ENCODE data around the gene CSMD2. TPM values are rescaled to one million over a fixed set of nuclear protein-coding genes. Genes with fewer than 3 reads are reported as not detected.

CSMD2 gene
- total and polyA plus RNA-seq, 7 donors, result under 0.01 to 0.83 (median 0.16) TPM

DNA sequence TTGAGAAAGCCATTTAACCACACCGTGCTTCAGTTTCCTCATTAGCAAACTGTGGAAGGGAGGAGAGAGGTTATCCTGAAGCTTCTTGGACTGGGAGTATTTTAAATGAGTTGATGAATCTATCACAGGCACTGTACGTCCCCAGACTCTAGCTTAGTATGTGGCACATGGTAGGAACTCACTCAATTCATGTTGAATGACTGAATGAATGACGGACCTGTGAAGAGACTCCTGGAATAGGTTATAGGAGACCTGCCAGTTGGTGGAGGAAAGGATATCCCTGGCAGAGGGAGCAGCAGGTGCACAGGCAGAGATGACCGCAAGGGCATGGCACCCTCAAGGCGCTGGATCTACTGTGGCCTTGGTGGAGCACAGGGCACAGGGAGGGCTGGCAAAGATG, 182.6 kb downstream of the CSMD2 start:
- peaks cover 0 to 24% (median 18%) of the 10 kb centered on the region in 4 donors for H3K4me1 ChIP-seq
- intact Hi-C loops (cut with DNase I), result no loop called here
- no peak overlapping the region for H3K4me3 ChIP-seq
- no peaks in the 10 kb centered on the region for H3K36me3 ChIP-seq
- 81 to 84% methylated on average over 5 of the region's 5 CpGs for WGBS, 2 donors
- no peaks in the 10 kb centered on the region for H3K27me3 ChIP-seq
- DNase-seq, result no peak
- H3K27ac ChIP-seq, result no peak overlapping the region
- no peak for TF ChIP-seq POLR2AphosphoS5 (IDR thresholded peaks at IDR 0.05)
- no peak for TF ChIP-seq EP300 (IDR thresholded peaks at IDR 0.05)
- TF ChIP-seq POLR2A (IDR thresholded peaks at IDR 0.05), result no peak
- TF ChIP-seq, protein P1, sequence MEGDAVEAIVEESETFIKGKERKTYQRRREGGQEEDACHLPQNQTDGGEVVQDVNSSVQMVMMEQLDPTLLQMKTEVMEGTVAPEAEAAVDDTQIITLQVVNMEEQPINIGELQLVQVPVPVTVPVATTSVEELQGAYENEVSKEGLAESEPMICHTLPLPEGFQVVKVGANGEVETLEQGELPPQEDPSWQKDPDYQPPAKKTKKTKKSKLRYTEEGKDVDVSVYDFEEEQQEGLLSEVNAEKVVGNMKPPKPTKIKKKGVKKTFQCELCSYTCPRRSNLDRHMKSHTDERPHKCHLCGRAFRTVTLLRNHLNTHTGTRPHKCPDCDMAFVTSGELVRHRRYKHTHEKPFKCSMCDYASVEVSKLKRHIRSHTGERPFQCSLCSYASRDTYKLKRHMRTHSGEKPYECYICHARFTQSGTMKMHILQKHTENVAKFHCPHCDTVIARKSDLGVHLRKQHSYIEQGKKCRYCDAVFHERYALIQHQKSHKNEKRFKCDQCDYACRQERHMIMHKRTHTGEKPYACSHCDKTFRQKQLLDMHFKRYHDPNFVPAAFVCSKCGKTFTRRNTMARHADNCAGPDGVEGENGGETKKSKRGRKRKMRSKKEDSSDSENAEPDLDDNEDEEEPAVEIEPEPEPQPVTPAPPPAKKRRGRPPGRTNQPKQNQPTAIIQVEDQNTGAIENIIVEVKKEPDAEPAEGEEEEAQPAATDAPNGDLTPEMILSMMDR (IDR thresholded peaks at IDR 0.05), result no peak
- no peaks in the 10 kb centered on the region for H3K9me3 ChIP-seq

DNA sequence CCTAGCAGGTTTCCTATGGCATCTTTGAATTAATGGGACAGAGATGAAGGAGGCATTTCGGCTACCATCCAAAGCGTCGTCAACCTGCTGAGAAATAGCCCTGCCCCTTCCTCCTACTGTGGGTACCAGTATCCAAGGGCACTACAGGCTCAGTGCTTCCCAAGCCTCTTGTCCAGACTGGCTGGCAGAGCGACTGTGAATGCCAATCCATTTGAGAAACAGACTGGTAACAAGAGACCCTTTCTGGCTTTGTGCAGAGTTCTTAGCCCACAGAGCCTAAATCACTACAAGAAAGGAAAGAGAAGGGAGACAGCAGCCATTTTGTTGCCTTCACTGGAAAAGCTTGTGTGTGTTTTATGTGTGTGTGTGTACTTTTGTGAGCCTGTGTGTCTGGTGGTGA, 185.7 kb downstream of the CSMD2 start:
- H3K27me3 ChIP-seq, result no peaks in the 10 kb centered on the region
- peak; percentile 22 for DNase-seq
- H3K9me3 ChIP-seq, result no peaks in the 10 kb centered on the region
- no peak overlapping the region for H3K4me3 ChIP-seq
- 83 to 88% methylated on average over 4 of the region's 4 CpGs for WGBS, 2 donors
- intact Hi-C loops (cut with DNase I), result no loop called here
- peaks cover 0 to 9% (median 7%) of the 10 kb centered on the region in 4 donors for H3K4me1 ChIP-seq
- TF ChIP-seq, protein P1 (IDR thresholded peaks at IDR 0.05), result no peak
- TF ChIP-seq EP300 (IDR thresholded peaks at IDR 0.05) (no peak), POLR2A (IDR thresholded peaks at IDR 0.05) (no peak), POLR2AphosphoS5 (IDR thresholded peaks at IDR 0.05) (no peak)
- no peak overlapping the region for H3K27ac ChIP-seq
- no peaks in the 10 kb centered on the region for H3K36me3 ChIP-seq

DNA sequence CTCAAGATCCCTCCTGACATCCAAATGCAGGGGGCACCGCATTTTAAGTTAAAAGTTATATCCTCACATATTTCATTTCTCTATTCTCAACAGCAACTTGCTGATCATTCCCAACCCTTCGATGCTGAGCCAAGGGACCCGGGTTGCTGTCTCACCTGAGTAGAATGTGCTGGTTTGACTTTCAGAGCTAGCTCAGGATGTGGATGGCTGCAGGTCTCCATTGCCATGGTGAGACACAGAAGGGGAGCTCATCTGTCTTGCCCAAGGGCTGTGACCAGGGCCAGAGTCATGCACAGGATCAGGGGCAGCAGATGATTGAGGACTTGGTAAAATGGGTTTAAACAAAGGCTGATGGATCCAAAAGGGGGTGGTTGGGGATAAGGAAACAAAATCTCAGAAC, 189.1 kb downstream of the CSMD2 start:
- intact Hi-C loops (cut with DNase I), result no loop called here
- Histone ChIP-seq H3K4me1 (peaks cover 0 to 42% (median 39%) of the 10 kb centered on the region in 4 donors), H3K36me3 (no peaks in the 10 kb centered on the region), H3K27me3 (no peaks in the 10 kb centered on the region), H3K27ac (no peak overlapping the region), H3K4me3 (no peak overlapping the region), H3K9me3 (no peaks in the 10 kb centered on the region)
- peak; percentile 32 for DNase-seq
- WGBS, 2 donors, result 87 to 92% methylated on average over 3 of the region's 3 CpGs
- TF ChIP-seq EP300 (IDR thresholded peaks at IDR 0.05) (no peak), POLR2A (IDR thresholded peaks at IDR 0.05) (no peak), POLR2AphosphoS5 (IDR thresholded peaks at IDR 0.05) (no peak)
- TF ChIP-seq, protein P1 (IDR thresholded peaks at IDR 0.05), result no peak

DNA sequence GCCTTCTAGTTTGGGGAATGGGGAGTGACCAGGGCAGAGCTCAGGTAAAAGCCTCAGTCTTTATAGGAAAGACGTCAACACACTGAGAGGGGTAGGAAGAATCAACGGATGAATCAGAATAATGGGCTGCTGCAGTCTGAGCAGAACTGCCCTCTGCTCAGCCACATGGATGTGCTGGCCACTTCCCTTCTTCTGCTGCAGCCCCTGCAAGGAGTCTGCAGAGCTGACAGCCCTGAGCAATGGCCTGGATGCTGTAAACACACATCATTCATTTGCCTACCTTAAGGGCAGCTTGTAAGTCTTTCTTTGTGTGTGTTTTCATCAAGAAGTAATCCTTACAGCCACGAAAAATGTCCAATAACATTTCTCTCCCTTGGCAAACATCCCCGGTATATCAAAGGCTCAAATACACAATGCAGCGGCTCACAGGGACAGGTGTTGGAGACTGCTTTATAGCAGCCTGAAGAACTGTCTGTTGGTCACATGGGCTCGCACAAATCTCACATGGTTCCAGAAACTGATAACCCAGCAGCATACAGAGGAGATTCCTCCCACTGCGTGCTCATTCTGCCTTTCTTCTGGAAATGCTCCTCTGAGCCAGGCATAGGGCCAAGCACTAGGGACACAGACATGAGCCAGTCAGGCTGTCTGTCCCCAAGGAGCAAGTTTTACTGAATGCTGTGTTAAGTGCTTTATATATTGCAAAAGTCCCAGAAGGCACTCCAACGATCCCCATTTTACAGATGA, 191.1 kb downstream of the CSMD2 start:
- intact Hi-C loops (cut with DNase I), result no loop called here
- H3K9me3 ChIP-seq, result no peaks in the 10 kb centered on the region
- peak overlapping the region in 1 of 4 donors; percentile 14 for H3K27ac ChIP-seq
- no peaks in the 10 kb centered on the region for H3K27me3 ChIP-seq
- no peaks in the 10 kb centered on the region for H3K36me3 ChIP-seq
- WGBS, 2 donors, result 16 to 58% methylated on average over 8 of the region's 8 CpGs
- H3K4me1 ChIP-seq, result peaks cover 0 to 43% (median 40%) of the 10 kb centered on the region in 4 donors
- DNase-seq, result no peak
- H3K4me3 ChIP-seq, result no peak overlapping the region
- no peak for TF ChIP-seq POLR2AphosphoS5 (IDR thresholded peaks at IDR 0.05)
- TF ChIP-seq POLR2A (IDR thresholded peaks at IDR 0.05), result no peak

DNA sequence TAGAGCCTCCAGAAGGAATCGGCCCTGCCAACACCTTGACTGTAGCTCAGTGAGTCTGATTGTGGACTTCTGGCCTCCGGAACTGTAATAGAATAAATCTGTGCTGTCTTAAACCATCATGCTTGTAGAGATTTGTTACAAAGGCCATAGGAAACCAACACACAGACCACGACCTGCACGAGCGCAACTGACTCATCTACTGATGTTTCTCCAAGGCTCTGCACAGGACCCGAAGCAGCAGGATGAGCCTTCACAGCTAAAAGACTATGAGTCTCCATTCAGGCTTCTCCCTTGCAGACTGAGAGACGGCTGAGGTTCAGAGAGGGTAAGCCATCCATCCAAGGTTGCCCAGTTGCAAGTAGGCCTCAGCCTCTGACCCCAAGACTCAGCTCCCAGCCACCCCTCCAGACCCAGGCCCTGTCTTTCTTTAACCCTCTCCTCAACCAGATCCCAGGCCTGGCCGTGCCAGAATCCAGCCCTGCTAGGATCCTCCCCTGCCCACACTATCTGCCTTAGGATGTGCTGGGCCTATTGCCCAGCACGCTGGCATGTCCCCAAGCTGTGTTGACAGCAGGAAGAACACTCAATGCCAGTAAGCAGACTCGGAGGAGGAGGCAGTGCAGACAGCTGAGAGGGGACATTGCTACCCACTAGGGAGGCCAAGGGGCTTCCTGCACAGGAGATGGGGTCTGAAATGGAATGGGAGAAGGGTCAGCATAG, 192.2 kb downstream of the CSMD2 start:
- intact Hi-C loops (cut with DNase I), result no loop called here
- DNase-seq, result peak; percentile 72

More for the DNA sequence above, 192.2 kb downstream of the CSMD2 start:
- Histone ChIP-seq H3K27ac (peak overlapping the region in 2 of 4 donors; percentile 38 to 54), H3K4me3 (no peak overlapping the region), H3K4me1 (peaks cover 0 to 43% (median 40%) of the 10 kb centered on the region in 4 donors), H3K27me3 (no peaks in the 10 kb centered on the region), H3K9me3 (no peaks in the 10 kb centered on the region), H3K36me3 (no peaks in the 10 kb centered on the region)
- TF ChIP-seq, protein P1 (IDR thresholded peaks at IDR 0.05), result no peak
- TF ChIP-seq POLR2AphosphoS5 (IDR thresholded peaks at IDR 0.05), result peak in 1 of 4 donors; percentile 30
- 63 to 71% methylated on average over 10 of the region's 10 CpGs for WGBS, 2 donors

Data from sigmoid colon (tissue), 7 donors.